ENCODE measurements around the gene OR1L4. TPM values are rescaled to one million over a fixed set of nuclear protein-coding genes. Genes with fewer than 3 reads are reported as not detected.

OR1L4 gene
- not detected for total RNA-seq
- long read RNA-seq, result 0 reads

- intact Hi-C loops (cut with micrococcal nuclease), result no loop called here
- no peak for ATAC-seq
Measured at GRCh38 chr9:122723690-122724089, at the start of gene OR1L4. TSS of gene OR1L4 (plus strand) at chr9:122723990. CDS start at chr9:122723990, 0 bp downstream.

GRCh38 chr9:122684851-122685250 lies 38.9 kb upstream of the OR1L4 start:
- DNase-seq, result no peak
- intact Hi-C loops (cut with micrococcal nuclease), result no loop called here
- no peak for ATAC-seq

More at GRCh38 chr9:122723690-122724089, at the start of gene OR1L4:
- DNase-seq, result no peak

- no peak for ATAC-seq
- intact Hi-C loops (cut with micrococcal nuclease), result no loop called here
- no peak for DNase-seq
Measured at GRCh38 chr9:122695696-122696095, 28.1 kb upstream of the OR1L4 start.

GRCh38 chr9:122718038-122718437 lies 5.8 kb upstream of the OR1L4 start:
- intact Hi-C loops (cut with micrococcal nuclease), result no loop called here
- no peak for DNase-seq
- no peak for ATAC-seq

- DNase-seq (no peak), ATAC-seq (no peak)
- intact Hi-C loops (cut with micrococcal nuclease), result no loop called here
Measured at GRCh38 chr9:122719218-122719617, 4.6 kb upstream of the OR1L4 start.

GRCh38 chr9:122742003-122742402 lies 18.2 kb downstream of the OR1L4 start, which contains the start of gene OR1L6:
TSS of gene OR1L6 (plus strand) at chr9:122742303. CDS start at chr9:122749848, 7,545 bp downstream.
- no peak for ATAC-seq
- DNase-seq, result no peak
- intact Hi-C loops (cut with micrococcal nuclease), result no loop called here

GRCh38 chr9:122754825-122755224 lies 31.0 kb downstream of the OR1L4 start:
- DNase-seq, result no peak
- intact Hi-C loops (cut with micrococcal nuclease), result no loop called here
- ATAC-seq, result no peak

GRCh38 chr9:122767817-122768216 lies 44.0 kb downstream of the OR1L4 start:
- intact Hi-C loops (cut with micrococcal nuclease), result no loop called here
- DNase-seq (no peak), ATAC-seq (no peak)

Other genes starting within 250 kb of the OR1L4 start
- not detected for gene OR1J1, start 246.1 kb upstream of the OR1L4 start, total RNA-seq
- gene OR1J2, start 213.2 kb upstream of the OR1L4 start, total RNA-seq, result not detected
- not detected for gene OR1J4, start 204.8 kb upstream of the OR1L4 start, total RNA-seq
- gene OR1N1, start 196.7 kb upstream of the OR1L4 start, total RNA-seq, result not detected
- gene OR1N2, start 170.9 kb upstream of the OR1L4 start, total RNA-seq, result not detected
- gene OR1L8, start 140.6 kb upstream of the OR1L4 start, total RNA-seq, result not detected
- not detected for gene OR1Q1, start 109.3 kb upstream of the OR1L4 start, total RNA-seq
- gene OR1B1, start 66.4 kb upstream of the OR1L4 start, total RNA-seq, result not detected
- gene OR1L1, start 62.3 kb upstream of the OR1L4 start, total RNA-seq, result not detected
- gene OR1L3, start 48.9 kb upstream of the OR1L4 start, total RNA-seq, result not detected
- not detected for gene OR1L6, start 18.3 kb downstream of the OR1L4 start, total RNA-seq
- gene OR5C1, start 64.9 kb downstream of the OR1L4 start, total RNA-seq, result not detected
- gene OR1K1, start 76.1 kb downstream of the OR1L4 start, total RNA-seq, result not detected
- 7.7 TPM for gene PDCL, start 104.6 kb downstream of the OR1L4 start, total RNA-seq
- 35.9 TPM for gene RC3H2, start 181.4 kb downstream of the OR1L4 start, total RNA-seq
- gene ZBTB6, start 189.3 kb downstream of the OR1L4 start, total RNA-seq, result 5.8 TPM
- gene ZBTB26, start 207.5 kb downstream of the OR1L4 start, total RNA-seq, result 5.4 TPM
- gene RABGAP1, start 217.0 kb downstream of the OR1L4 start, total RNA-seq, result 47.4 TPM